Right lung (tissue), 5 donors: ENCODE data around the gene SH3PXD2A. TPM values are rescaled to one million over a fixed set of nuclear protein-coding genes. Genes with fewer than 3 reads are reported as not detected.
A peak's percentile ranks its signal among the peaks of the same experiment; 100 is the strongest.

ENCODE experiments used
- DNase-seq, 2 donors: peaks; one replicate each; pipeline ENCODE4 v3.0.0-alpha.2; 2013
- polyA plus RNA-seq, 5 donors: library from polyadenylated mRNA; unstranded; fragments of 120-200 nt; gene quantifications; one replicate each; pipeline versions ENCODE4 v1.2.1 to v1.2.3, GENCODE V29; 2013; ENCODE audit warnings: inconsistent platforms in 1 of 5, low replicate concordance in 1 of 5; ENCODE audit not compliant: insufficient read length in 5 of 5, insufficient read depth in 1 of 5

Gene SH3PXD2A
- polyA plus RNA-seq, 5 donors = 77.6 to 101 (median 84.0) TPM

DNA sequence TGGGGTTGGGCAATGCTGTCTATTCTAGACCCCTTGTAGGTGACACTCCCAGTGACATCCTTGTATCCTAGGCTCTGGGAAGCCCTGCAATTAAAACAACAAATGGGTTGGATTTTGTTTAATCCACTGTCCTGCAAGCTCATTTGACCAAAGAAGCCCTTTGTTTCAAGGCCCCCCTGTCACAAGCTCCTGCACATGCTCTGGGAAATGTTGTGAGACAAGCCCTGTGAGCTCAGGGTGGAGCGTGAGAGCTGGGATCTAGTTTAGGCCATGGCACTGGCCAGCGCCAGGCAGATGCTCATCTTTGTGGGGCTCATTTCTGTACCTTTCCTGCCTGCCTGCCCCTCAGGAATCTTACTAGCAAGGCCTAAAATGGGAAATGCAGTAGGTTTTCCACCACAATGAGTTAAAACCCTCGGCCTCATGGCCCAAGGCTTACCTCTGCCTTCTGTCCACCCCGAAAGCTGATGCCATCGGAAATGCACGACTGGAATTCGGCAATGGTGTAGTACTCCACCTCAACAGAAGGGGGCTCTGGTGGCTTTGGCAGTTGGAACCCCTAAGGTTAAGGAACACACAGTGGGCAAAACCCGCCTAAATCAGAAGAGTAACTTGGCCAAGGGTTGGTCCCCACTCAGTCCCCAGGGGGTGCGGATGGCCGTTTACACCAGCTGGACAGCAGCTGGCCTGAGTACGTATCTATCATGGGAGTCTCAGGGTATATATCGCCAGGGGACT, 249.8 kb downstream of the SH3PXD2A start:
- DNase-seq = no peak

DNA sequence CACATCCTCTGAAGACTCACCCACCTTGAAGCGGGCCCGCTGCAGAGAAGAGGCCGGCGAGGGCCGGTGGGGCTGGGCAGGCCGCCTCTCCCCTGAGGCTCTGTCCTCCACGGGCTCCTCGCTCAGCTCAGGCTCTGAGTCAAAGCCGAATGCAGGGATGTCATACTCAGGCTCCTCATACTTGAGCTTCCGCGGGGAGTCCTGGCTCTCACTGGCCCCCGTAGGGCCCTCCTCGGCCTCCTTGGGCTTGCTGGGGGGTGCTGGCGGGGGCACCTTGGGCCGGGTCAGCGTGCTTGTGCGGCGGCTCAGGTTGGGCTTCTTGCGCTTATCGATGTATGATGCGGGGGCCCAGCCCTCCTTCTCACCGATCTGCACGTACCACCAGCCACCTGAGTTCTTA, 252.0 kb downstream of the SH3PXD2A start:
- DNase-seq = no peak

DNA sequence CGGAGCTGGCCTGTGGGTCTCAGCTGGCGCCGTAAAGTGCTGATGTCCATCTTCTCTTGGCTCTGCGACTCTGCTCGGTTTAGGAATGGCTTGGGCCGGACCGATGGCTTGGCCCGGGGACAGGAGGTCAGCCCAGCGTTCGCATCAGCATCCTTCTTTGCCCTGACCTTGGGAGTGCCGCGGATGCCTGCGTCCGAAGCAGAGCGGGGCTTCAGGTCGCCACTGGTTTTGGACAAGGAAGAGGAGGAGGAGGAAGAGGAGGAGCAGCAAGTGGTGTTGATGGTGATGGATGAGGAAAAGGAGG, 252.6 kb downstream of the SH3PXD2A start:
- DNase-seq = no peak

DNA sequence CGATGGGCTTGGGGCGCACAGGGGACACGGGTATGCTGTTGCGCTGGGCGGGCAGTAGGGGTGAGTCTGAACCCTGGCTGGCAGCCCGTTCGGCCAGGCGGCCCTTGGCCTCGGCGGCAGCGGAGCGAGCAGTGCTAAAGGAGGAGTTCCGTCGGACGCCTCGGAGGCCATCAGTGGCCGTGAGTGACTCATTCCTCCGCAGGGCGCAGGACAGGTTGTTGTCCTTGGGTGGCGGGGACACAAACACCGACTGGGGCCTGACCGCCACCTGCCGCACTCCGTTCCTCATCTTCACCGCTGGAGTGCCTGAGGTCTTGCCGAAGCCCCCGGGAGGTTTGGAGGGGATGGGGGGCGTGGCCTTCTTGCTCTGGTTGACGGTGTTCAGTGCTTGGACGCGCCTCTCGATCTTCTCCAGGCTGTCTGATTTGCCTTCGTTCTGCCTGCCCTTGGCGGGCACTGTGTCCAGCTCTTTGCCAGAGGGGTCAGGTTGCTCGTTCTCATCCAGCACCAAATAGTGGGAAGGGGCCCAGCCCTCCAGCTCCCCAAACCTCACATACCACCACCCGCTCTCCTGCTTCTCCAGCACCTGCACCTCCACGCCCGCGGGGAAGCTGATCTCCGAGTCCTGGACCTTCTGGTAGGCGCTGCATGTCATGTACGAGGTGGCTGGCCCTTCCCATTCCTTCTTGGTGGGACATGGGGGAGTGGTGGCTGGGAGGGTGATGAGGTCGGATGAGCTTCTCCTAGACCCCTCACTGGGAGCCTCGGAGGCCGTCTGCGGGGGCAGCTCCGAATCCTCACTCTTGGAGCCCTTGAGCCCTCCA, 253.1 kb downstream of the SH3PXD2A start:
- DNase-seq = no peak

DNA sequence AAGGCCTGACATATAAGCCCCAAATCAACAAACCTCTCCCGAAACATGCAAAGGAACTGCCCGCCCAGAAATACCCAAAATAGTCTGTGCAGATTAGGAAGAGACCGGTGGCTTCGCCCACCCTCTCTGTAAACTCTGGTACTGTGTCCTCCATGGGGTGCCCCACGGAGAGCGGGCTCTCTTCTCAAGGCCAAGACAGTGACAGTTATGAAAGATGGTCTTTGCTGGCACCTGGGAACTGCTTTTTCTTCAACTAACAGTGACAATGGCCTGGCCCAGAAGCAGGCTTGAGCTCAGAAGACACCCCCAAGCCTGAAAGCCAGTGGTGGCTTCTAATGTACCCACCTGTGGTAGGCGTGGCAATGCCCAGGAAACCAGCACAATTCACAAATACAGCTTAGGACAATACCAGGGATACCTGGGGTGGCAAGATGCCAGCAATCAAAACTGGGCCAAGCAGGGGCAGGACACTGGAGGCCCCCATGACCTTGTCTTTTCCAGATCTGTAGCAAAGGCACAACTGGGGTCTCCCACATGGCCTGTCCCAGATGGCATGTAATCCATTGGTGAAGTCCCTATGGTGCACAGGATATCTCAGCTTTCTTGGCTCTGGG, 254.3 kb downstream of the SH3PXD2A start:
- DNase-seq = no peak

DNA sequence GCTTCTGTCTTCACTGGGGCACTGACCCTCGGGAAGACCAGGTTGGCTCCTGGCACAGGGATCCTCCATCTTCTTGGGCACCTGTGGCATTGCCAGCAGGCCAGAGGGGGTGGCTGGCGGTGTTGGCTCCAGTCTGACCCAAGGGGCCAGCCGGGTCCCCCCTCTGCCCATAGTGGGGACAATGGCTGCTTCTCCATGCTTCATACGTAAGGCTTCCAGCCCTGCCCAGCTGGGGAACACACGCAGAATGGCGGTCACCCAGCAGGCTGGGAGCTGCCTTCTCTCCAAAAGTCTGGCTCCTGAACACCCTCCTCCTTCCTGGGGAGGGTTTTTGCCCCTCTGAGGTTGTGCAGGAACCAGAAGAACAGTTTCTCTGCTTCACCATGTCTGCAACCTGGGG, 255.1 kb downstream of the SH3PXD2A start:
- no peak for DNase-seq

DNA sequence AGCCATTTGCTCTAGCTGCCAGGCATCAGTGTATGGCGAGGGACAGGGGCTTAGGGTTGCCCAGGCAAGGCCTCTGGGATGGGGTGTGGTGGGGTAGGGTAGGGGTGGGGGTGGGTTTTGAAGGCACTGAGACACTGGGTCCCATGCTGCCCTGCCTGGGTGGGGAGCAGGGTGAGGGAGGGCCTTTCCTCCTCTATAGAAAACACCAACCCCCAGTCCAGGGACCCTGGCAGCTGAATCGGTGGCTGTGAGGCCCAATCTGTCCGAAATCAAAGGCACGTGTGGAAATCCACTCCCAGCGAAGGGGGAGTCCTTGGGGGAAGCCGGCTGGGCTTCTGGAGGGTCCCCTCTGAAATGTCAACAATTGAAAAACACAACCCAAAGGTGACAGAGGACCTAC, 255.5 kb downstream of the SH3PXD2A start:
- no peak for DNase-seq

DNA sequence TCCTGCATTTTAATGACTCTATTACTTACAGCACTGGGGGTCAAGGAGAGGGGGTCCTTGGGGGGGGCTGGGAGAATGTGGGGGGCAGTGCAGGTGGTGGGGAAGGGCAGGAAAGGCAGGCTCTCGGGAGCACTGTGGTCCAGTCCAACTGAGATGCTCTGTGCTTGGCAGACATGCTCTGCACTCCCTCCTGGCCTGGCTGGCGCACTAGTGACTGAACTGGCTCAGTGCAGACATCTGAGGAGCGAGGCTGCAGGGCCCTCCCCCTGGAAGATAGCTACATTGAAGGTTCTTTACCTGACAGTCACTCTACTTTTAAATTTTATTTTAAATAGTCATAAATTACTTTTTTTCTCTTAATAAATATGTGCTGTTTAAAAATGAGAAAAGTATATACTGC, 256.2 kb downstream of the SH3PXD2A start:
- no peak for DNase-seq

DNA sequence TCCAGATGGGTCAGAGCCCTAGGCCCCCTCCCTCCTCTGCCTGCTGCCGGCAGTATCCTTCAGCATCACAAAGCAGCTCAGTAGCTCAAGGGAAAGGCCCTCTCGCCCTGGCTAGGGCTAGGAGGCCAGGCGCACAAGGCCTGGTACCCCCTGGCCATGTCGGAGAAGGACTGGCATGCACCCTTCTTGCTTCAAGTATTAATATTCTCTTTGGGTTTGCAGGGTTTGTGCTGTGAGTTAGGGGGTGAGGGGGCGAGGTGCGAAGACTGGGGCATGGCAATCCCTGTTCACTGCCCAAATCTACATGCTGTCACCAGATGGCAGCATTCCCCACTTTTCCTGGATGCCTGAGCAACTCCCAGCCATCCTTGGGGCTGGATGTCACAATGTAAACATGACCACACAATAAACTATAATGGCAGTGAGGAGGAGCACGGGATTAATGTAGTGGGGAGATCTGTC, 256.7 kb downstream of the SH3PXD2A start:
- DNase-seq = peak in 1 of 2 donors; percentile 77

DNA sequence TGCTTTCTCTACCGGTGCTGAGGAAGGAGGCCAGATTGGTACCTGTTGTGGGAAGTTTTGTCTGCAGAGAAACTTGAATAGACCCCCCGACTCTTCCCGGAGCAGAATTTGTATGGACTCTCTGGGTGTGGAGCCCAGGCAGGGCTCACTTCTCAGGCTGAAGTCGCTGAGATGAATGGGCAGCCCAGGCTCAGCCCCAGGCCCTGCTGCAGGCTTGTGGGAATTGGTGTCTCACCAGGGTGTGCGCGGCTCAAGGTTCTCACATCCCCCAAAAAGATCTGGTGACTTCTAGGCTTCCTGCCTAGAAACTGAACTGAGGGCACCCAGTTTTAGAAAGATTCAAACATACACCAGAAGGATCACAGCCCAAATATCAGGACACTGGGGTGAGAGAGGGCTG, 258.4 kb downstream of the SH3PXD2A start:
- no peak for DNase-seq

DNA sequence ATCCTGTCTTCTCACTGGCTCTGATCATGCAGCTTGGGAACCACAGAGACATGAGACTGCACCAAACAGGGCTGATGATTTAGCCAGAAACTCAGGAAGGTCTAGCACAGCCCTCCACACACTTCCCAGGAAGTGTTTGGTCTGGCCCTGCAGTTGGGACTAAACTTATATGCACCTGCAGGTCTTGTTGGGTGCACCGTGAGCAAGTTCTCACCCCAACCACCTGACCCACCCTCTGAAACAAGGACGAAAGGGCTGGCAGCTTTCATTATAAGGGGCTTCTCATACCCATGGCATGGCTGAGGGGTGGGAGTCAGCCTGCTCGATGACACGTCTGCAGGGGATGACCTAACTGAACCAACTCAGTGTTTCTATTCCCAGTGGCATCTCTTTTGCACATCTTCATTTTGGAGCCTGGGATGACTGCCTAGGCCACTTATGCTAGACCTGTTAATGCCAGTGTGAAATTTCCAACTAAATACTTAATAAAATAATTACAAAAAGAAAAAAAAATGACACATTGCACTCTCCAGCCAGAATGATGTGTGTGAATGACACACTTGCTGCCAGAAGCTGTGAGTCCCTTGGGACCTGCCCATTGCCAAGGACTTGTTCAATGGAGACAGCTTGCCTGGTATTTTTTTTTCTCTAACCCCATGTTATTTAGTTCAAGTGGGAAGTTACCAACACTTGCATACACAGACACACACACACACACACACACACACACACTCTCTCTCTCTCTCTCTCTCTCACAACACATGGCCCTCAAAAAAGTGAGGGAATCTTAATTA, 259.2 kb downstream of the SH3PXD2A start:
- DNase-seq = no peak

DNA sequence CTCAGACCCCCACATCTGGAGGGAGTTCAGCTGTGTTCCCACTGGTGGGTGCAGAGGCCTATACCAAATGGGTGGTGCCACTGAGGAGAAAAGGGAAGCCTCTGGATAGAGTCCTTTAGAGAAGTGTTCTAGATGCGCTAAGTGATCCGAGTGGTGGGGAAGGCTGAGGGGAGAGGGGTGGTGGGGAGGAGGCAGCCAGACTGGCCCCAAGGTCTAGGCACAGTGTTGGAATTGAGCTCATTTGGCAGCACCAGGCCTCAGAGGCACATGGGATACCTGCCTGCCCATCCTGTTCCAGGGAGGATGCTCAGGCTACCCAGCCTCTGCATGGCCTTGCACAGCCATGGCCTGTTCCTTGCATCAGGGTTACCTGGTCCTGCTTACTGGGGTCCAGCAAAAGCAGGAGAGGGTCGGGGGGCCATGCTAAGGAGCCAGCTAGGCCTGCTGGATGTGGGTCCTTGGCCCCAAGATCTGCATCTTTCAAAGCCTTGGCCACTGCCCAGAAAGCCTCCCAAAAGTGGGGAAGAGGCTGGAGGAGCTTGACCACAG, 262.3 kb downstream of the SH3PXD2A start:
- DNase-seq = no peak

DNA sequence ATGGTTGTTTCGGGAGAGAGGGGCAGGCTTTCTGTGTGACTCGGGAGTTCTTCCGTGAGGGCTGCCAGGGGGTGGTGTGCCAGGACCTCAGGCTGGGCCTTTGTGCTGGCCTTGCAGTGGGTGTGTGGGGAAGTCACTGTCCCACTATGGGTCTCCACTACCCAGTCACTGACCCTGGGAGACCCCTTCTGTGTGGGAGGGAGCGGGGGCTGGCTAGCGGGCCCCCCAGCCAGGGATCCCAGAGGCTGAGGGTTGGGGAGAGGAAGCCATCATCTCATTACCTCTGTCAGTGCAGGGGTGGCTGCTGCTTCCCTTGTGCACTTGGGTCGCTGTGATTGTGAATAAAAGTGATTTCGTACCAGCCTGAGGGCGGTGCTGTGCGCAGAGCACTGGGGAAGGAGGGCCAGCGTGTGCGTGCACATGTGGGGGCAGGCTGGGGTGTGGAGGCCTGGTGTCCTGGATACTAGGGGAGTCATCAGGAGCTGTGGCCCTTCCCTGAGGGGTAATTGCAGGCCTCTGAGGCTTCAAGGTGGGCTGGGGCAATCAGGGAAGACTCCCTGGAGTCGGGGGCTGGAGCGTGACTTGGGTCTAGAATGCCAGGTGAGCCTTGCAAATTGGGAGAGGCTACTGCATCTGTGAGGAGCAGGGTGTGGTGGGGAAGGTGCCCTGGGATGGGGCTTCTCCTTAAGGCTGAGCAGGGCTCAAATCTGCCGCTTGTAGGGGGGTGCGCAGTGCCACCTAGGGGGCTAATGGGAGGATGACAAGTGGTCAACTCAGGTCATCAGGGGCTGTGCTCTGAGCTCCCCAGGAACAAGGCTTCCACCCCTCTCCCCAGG, 263.0 kb downstream of the SH3PXD2A start:
- DNase-seq = no peak

DNA sequence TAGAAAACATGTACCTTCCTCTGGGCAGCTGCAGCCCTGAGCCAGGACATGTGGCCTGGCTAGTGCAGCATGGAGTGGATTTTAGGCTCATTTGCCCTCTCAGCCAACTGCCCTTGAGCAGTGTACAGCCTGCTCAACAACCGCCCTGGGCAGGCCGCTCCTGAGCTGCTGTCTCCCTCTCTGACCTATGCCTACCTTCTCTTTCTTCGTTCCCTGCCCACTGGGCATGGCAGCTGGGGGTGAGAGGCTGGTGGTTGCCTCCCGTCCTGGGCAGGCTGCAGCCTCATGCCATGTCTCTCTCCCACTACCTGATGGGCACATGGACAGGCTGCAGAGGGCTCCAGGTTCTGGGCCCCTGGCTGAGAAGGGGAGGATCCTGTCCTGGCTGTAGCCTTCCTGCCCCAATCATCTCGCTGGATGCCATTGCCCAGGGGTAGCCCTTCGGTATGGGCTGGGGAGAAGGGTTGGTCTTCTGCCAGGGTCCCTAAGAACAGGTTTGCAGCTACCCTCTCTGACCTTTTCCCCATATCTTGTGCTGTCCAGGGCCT, 264.6 kb downstream of the SH3PXD2A start:
- no peak for DNase-seq

DNA sequence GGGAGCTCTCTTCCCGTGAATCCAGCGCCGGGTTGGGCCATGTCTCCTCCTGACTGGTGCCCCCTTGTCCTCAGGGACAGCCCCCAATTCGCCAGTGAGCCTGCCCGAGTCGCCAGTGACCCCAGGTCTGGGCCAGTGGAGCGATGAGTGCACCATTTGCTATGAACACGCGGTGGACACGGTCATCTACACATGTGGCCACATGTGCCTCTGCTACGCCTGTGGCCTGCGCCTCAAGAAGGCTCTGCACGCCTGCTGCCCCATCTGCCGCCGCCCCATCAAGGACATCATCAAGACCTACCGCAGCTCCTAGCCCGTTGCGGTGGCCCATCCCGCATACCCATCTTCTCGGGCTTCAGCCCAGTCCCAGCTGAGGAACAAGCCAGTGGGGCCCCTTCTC, 265.3 kb downstream of the SH3PXD2A start:
- no peak for DNase-seq

DNA sequence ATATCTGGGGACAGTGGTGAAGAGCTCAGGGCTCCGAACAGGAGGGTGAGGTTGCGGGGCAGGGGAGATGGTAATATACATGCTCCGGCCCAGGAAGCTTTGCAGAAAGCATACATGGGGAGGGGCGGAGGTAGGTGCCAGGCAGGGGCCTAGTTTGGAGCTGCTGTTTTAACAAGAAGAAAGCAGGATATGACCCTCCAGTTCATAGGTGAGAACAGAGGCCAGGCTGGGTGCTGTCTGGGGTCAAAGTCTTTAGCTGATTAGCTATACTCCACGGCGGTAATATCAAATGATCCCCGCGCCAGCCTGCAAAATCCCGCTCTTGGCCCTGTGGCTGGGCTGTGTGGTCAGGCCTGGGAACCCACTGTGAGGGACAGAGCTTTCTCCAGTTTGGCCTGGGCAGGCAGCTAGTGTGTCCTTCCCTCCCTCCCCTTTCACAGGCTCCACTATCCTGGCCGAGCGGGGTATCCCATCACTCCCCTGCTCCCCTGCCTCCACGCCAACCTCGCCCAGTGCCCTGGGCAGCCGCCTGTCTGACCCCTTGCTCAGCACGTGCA, 266.2 kb downstream of the SH3PXD2A start:
- DNase-seq = no peak

DNA sequence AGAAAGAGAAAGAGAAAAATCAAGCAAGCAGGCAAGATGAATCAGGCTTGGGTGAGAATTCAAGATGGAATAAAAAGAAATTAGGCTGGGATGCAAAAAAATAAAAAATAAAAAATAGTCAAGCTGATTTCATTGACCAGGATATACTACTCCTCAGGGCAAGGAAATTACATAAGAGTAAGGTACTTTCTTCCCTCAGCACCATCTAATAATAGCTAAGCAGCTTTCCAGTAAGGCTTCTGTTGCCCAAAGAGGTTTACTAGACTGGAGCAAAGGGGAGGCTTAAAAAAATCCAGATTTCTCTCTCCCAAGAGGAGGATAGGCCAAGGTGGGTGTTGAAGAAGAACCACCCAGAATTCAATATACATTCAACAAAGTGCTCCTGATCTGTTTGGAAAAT, 268.3 kb downstream of the SH3PXD2A start:
- DNase-seq = no peak

DNA sequence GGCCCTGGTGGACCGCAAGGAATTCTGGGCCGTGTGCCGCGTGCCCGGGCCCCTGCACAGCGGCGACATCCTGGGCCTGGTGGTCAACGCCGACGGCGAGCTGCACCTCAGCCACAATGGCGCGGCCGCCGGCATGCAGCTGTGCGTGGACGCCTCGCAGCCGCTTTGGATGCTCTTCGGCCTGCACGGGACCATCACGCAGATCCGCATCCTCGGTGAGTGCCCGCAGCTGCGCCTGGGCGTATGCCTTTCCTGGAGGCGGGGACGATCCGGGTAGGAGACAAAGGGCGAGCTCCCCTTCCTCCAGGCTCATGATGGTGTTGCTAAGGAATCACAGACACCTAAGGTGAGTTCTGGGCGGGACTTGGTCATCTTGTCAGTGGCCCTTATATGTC, 270.4 kb downstream of the SH3PXD2A start:
- DNase-seq = no peak

DNA sequence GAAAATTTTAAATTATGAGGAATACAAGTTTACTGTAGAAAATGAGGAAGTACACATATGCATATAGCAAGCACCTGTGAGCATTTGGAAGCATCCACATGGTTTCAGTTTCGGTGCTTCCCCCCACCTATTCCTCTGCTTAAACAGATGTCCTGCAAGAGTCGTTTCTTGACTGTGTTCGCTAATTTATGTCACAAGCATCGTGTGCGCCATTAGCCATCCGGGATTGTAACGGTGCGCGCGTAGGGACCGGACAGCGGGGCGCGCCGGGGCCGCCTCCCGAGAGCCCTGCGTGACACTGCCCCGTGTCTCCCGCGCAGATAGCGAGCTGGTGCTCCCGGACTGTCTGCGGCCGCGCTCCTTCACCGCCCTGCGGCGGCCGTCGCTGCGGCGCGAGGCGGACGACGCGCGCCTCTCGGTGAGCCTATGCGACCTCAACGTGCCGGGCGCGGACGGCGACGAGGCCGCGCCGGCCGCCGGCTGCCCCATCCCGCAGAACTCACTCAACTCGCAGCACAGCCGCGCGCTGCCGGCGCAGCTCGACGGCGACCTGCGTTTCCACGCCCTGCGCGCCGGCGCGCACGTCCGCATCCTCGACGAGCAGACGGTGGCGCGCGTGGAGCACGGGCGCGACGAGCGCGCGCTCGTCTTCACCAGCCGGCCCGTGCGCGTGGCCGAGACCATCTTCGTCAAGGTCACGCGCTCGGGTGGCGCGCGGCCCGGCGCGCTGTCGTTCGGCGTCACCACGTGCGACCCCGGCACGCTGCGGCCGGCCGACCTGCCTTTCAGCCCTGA, 271.0 kb downstream of the SH3PXD2A start:
- DNase-seq = peak in 1 of 2 donors; percentile 35

DNA sequence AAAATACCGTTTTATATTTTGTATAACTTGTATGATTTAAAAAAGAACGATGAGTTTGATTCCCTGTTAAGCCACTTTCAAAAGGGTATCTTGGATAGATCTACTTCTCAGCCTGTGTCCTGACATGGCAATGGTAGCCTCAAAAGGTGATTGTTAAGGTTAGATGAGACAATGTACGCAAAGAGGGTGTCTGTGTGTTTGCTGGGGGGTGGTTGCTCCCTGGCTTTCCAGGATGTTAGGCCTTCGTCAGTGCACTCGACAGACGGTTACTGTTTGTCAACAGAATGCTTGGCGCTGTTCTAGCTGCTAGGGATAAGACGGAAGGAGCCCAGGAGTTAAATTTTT, 271.5 kb downstream of the SH3PXD2A start:
- DNase-seq = no peak
